GM18502 (cell line): Measurements from ENCODE around the gene SNX19.

ENCODE experiments used
- ATAC-seq: cut with Tn5 transposase; IDR thresholded peaks from one replicate; pipeline ENCODE4 v1.9.1; 2021; ENCODE audit warnings: mild to moderate bottlenecking; ENCODE audit not compliant: unreplicated experiment, poor library complexity

SNX19 gene

DNA sequence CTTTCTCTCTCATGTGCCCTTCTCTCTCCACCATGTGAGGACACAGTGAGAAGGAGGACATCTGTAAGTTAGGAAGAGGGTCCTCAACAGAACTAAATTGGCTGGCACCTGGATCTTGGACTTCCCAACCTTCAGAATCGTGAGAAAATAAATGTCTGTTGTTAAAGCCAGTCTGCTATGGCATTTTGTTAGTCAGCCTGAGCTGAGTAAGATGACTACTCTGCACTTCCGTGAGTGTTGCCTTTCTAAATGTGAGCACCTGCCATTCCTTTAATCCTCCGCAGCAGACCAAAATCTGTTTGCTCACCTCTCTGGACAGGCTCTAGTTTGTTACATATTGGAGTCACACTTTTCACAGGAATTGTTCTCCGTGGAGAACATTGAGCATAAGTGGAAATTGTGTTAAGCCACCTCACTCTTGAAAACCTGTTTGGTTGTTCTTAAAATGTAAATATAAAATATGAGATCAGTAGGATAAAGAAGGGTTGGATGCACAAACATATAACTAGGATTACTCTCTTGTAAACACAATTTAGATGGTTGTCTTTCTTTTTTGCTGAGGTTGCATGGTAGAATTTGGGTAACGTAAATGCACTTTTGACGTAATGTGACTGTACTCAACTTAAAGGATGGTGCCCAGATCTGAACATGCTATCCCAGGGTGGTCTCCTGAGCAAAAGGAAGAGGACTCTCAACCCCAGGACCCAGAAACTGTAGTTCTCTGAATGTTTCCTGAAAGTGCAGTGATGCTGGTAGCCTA, 65.9 kb downstream of the SNX19 start:
- ATAC-seq, result no peak

DNA sequence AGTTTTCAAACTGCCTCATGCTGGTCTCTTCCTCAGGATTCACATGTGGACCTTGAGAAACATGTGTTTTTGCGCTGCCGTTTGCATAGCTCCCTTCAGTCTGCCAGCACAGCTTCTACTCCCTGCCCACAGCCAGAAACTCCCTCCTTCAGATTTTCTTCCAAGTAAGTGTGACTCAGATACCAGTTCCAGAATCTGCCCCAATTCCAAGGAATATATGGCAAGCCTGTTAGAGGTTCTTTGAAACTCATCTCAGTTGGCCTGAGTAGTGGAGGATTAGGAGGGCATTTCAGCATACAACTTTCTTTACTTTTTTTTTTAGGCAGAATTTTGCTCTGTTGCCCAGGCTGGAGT, 67.1 kb downstream of the SNX19 start:
- ATAC-seq, result no peak

DNA sequence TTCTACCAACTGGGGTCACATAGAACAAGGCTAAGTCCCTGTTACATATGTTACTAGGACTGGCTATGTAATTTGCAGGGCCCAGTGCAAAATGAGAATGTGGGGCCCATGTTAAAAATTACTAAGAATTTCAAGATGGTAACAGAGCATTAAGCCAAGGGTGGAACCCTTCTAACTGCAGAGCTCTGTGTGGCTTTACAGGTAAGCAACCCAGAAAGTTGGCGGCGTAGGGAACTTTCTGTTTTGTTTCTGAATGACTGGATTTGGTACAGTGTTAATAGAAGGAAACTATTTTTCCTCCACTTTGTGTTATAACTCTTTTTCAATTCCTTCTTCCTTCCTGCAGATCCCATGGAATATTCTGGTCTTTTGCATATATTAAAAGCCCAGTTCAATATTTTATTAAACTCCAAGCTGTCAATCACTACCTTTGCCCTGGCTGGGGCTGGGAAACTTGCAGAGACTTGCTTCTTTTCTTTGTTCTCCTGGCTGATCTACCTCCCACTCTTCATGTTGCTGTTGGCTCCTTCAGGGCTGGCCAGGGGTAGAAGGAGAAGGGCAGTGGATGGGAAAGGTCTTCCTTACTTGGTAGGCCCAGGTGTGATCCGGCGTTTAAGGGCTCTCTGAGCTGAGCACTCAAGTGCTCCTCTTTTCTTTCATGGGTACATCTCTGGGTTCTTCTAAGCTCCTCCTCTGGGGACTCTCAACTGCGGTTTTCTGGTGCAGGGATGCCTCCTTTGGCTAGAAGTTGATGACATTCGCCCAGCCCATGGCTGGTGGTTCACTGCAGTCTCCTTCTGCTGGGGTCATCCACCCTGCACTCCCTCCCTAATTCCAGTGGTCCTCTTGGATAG, 67.7 kb downstream of the SNX19 start:
- ATAC-seq, result no peak

DNA sequence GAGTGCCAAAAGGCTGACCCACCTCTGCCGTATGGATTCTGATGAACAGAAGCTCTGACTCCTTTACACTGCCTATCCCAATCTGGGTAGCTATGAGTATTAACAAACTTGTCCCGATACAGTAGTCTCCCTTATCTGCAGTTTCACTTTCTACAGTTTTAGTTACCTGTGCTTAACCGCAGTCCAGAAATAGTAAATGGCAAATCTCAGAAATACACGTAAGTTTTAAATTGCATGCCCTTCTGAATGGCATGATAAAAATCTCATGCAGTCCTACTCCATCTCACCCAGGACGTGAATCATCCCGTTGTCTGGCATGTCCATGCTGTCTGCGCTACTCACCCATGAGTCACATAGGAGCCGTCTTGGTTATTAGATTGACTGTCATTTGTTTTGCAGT, 68.8 kb downstream of the SNX19 start:
- ATAC-seq, result no peak

GRCh38 chr11:130846606-130847005, 69.7 kb downstream of the SNX19 start:
- no peak for ATAC-seq

- ATAC-seq, result no peak
Measured at GRCh38 chr11:130842001-130842400, 74.3 kb downstream of the SNX19 start.

- no peak for ATAC-seq
Measured at GRCh38 chr11:130840679-130841078, 75.6 kb downstream of the SNX19 start.

DNA sequence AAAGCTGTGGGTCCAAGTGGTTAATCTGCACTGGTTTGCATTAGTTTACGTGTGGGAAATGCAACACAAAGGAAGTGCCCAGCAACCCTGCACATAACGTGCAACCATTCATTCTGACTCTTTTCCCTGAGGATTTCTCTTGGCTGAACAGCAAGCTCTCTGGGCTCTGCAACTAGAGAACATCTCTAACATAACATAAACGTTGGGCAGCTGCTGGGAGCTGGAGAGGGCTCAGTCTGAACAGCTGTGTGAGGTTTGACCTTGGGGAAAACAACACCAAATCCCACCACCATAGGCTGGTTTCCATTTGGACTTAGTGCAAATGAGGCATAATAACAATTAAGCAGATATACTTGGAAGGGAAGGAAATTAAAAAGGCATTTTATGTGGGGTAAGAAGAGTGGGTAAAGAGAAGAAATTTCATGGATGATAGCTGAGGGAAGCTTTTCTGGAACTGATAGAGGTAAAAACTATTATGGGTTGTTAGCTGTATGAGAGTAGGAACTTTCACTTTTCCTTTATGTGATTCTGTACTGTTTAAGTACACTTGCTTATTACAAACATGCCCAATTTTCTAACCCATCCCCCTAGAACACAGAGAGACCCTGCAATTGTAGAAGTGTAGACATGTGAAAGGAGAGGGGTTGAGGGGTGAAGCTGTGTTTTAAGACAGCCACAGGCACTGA, 76.2 kb downstream of the SNX19 start:
- ATAC-seq, result no peak

- no peak for ATAC-seq
Measured at GRCh38 chr11:130837194-130837593, 79.1 kb downstream of the SNX19 start.

GRCh38 chr11:130834886-130835285, 81.4 kb downstream of the SNX19 start:
- no peak for ATAC-seq

DNA sequence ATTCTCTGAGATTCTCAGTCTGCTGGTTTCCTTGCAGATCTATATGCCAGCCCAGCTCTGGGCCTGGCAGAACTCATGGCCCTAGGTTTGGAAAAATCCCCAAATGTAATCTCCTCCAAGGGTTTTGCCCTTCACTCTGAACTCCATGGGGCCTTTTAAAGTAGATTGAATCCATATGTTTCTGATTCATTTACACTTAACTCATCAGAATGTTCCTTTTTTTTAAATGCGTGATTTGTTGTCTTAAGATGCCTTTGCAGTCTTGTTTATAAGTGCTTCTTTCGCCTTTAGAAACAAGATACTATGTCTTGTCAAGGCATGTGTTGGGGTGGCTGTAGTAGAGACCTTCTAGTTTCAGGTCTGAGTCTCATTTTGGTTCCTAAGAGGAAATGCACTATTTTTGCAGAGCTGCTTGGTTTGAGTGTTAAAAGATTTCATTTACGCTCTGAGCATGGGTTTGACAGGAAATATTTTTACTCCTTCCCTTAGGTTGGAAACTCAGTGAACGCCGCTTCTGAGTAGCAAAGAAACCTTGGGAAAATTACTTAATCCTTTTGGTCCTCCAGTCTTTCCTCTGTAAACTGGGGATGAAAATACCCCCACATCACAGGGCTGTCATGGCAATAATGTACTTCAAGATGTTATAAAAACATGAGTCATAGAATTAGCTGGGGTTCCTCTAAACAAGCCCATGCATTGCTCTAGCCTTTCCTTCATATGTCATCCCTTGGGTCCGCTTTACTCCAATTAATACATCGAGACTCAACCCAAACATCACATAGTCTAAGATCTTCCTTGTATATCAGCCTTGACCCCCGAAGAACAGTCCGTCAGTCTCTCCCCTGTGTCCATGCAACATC, 83.5 kb downstream of the SNX19 start:
- ATAC-seq, result no peak

GRCh38 chr11:130831976-130832375, 84.3 kb downstream of the SNX19 start:
- no peak for ATAC-seq

- ATAC-seq, result no peak
Measured at GRCh38 chr11:130831506-130831905, 84.8 kb downstream of the SNX19 start.

- ATAC-seq, result no peak
Measured at GRCh38 chr11:130830566-130830965, 85.7 kb downstream of the SNX19 start.

- ATAC-seq, result no peak
Measured at GRCh38 chr11:130829920-130830511, 86.3 kb downstream of the SNX19 start.

GRCh38 chr11:130828741-130829140, 87.5 kb downstream of the SNX19 start:
- no peak for ATAC-seq

- peak; percentile 59 for ATAC-seq
Measured at GRCh38 chr11:130827451-130828377, 88.6 kb downstream of the SNX19 start.

GRCh38 chr11:130826572-130826971, 89.7 kb downstream of the SNX19 start:
- no peak for ATAC-seq

GRCh38 chr11:130825983-130826382, 90.3 kb downstream of the SNX19 start:
- ATAC-seq, result no peak
